Caco-2 (cell line): ENCODE results near the gene GAB2. TPM values are rescaled to one million over a fixed set of nuclear protein-coding genes. Genes with fewer than 3 reads are reported as not detected.

ENCODE experiments used
- BruUV-seq: library from RNA; stranded (reverse); fragments of 400-500 nt; replicated peaks from 2 replicates; lab custom pipeline; 2021; lab: Mats Ljungman, UMichigan
- CTCF ChIA-PET: fragments of 300-600 bp; sonication (Branson Sonifier 250); formaldehyde crosslinking; loops from one replicate; lab custom pipeline; 2022; ENCODE audit warnings: antibody characterized with exemption; lab: Charles Lee
- POLR2A ChIA-PET: fragments of 300-600 bp; sonication (Branson Sonifier 250); formaldehyde crosslinking; loops from one replicate; lab custom pipeline; 2022; ENCODE audit warnings: antibody characterized with exemption; lab: Charles Lee
- DNase-seq, 2 experiments: peaks; one replicate each; pipeline versions ENCODE4 v3.0.0 to v3.0.0-alpha.2; 2020 to 2022
- H3K27me3 ChIP-seq: replicated peaks from 2 replicates; pipeline ENCODE4 v1.6.0; 2011; ENCODE audit warnings: low read length; ENCODE audit not compliant: control insufficient read depth, insufficient read depth
- H3K36me3 ChIP-seq: 2 replicates; pipeline ENCODE4 v1.5.1; 2011; ENCODE audit warnings: low read length; ENCODE audit not compliant: control insufficient read depth, insufficient read depth
- H3K4me1 ChIP-seq: fragments of 250-450 bp; sonication (Bioruptor Pico); 2 replicates; pipeline ENCODE4 v1.5.1; 2020; ENCODE audit warnings: mild to moderate bottlenecking
- H3K4me3 ChIP-seq: 2 replicates; pipeline ENCODE4 v1.5.1; 2011; ENCODE audit warnings: low read depth, mild to moderate bottlenecking, control low read depth, low read length
- H3K9me3 ChIP-seq: fragments of 250-450 bp; sonication (Bioruptor Pico); 2 replicates; pipeline ENCODE4 v1.5.1; 2020; ENCODE audit warnings: mild to moderate bottlenecking, moderate library complexity
- H3K27ac Mint-ChIP-seq: one replicate; pipeline ENCODE4 v1.8.0; 2022; ENCODE audit warnings: mixed read lengths; ENCODE audit not compliant: unreplicated experiment
- H3K27me3 Mint-ChIP-seq: one replicate; pipeline ENCODE4 v1.8.0; 2022; ENCODE audit warnings: mixed read lengths; ENCODE audit not compliant: insufficient read depth, unreplicated experiment
- H3K36me3 Mint-ChIP-seq: one replicate; pipeline ENCODE4 v1.8.0; 2022; ENCODE audit warnings: mild to moderate bottlenecking, mixed read lengths; ENCODE audit not compliant: insufficient read depth, unreplicated experiment
- H3K4me1 Mint-ChIP-seq: one replicate; pipeline ENCODE4 v1.8.0; 2022; ENCODE audit warnings: low read depth, mixed read lengths; ENCODE audit not compliant: unreplicated experiment
- H3K4me3 Mint-ChIP-seq: one replicate; pipeline ENCODE4 v1.8.0; 2022; ENCODE audit warnings: mild to moderate bottlenecking, moderate library complexity, mixed read lengths; ENCODE audit not compliant: unreplicated experiment
- H3K9me3 Mint-ChIP-seq: one replicate; pipeline ENCODE4 v1.8.0; 2022; ENCODE audit warnings: mixed read lengths; ENCODE audit not compliant: unreplicated experiment
- intact Hi-C: fragments of 100-400 bp; cut with micrococcal nuclease; formaldehyde crosslinking; loops from one replicate; pipeline ENCODE4 v1.10.0; 2022; ENCODE audit not compliant: unreplicated experiment
- total RNA-seq: library from RNA; stranded (reverse); gene quantifications from 2 replicates; pipeline ENCODE4 v1.2.3, GENCODE V29; 2022
- TF ChIP-seq, protein P1 (sequence below), 2 experiments: fragments of 200-600 bp in 1 of 2; IDR thresholded peaks; 1 replicate in 1 of 2; 2 replicates in 1 of 2; pipeline versions ENCODE4 v1.5.1 to v1.8.0; 2011 to 2022; ENCODE audit warnings: antibody characterized with exemption in 1 of 2, control low read depth in 1 of 2, inconsistent platforms in 1 of 2, low read depth in 1 of 2, low read length in 1 of 2, mild to moderate bottlenecking in 1 of 2, moderate library complexity in 1 of 2; ENCODE audit not compliant: insufficient read depth in 1 of 2, severe bottlenecking in 1 of 2, unreplicated experiment in 1 of 2

Gene GAB2
- total RNA-seq, 1 experiment from 2014 or later = 67.3 TPM

GRCh38 chr11:78327945-78328344, 89.7 kb downstream of the GAB2 start:
- BruUV-seq = no TSS peak
- Mint-ChIP-seq H3K27ac (no peak overlapping the region), H3K4me1 (peaks cover 14% of the 10 kb centered on the region), H3K4me3 (no peak overlapping the region), H3K36me3 (peaks cover 8% of the 10 kb centered on the region), H3K9me3 (no peaks in the 10 kb centered on the region), H3K27me3 (no peaks in the 10 kb centered on the region)
- intact Hi-C loops = no loop called here
- ChIA-PET POLR2A (no interaction called here), CTCF (no interaction called here)
- Histone ChIP-seq H3K36me3 (no peaks in the 10 kb centered on the region), H3K9me3 (no peaks in the 10 kb centered on the region), H3K27me3 (no peaks in the 10 kb centered on the region), H3K4me3 (no peak overlapping the region), H3K4me1 (peaks cover 7% of the 10 kb centered on the region)
- DNase-seq = no peak
- TF ChIP-seq, protein P1, sequence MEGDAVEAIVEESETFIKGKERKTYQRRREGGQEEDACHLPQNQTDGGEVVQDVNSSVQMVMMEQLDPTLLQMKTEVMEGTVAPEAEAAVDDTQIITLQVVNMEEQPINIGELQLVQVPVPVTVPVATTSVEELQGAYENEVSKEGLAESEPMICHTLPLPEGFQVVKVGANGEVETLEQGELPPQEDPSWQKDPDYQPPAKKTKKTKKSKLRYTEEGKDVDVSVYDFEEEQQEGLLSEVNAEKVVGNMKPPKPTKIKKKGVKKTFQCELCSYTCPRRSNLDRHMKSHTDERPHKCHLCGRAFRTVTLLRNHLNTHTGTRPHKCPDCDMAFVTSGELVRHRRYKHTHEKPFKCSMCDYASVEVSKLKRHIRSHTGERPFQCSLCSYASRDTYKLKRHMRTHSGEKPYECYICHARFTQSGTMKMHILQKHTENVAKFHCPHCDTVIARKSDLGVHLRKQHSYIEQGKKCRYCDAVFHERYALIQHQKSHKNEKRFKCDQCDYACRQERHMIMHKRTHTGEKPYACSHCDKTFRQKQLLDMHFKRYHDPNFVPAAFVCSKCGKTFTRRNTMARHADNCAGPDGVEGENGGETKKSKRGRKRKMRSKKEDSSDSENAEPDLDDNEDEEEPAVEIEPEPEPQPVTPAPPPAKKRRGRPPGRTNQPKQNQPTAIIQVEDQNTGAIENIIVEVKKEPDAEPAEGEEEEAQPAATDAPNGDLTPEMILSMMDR (IDR thresholded peaks at IDR 0.05; ENCODE audit: insufficient read depth in 1 of 2, low read depth in 1 of 2, low read length in 1 of 2, severe bottlenecking in 1 of 2, unreplicated experiment in 1 of 2) = no peak

GRCh38 chr11:78325274-78325781, 92.3 kb downstream of the GAB2 start:
- BruUV-seq = no TSS peak
- POLR2A ChIA-PET = no interaction called here
- Histone ChIP-seq H3K4me1 (no peaks in the 10 kb centered on the region), H3K36me3 (no peaks in the 10 kb centered on the region), H3K4me3 (no peak overlapping the region), H3K9me3 (no peaks in the 10 kb centered on the region), H3K27me3 (no peaks in the 10 kb centered on the region)
- H3K4me3 Mint-ChIP-seq = no peak overlapping the region
- no peaks in the 10 kb centered on the region for H3K27me3 Mint-ChIP-seq
- TF ChIP-seq, protein P1 (IDR thresholded peaks at IDR 0.05; ENCODE audit: insufficient read depth in 1 of 2, low read depth in 1 of 2, low read length in 1 of 2, severe bottlenecking in 1 of 2, unreplicated experiment in 1 of 2) = no peak
- intact Hi-C loops = no loop called here
- no peak overlapping the region for H3K27ac Mint-ChIP-seq
- CTCF ChIA-PET = no interaction called here
- no peaks in the 10 kb centered on the region for H3K4me1 Mint-ChIP-seq
- no peak for DNase-seq
- H3K36me3 Mint-ChIP-seq = peaks cover 8% of the 10 kb centered on the region
- H3K9me3 Mint-ChIP-seq = no peaks in the 10 kb centered on the region

DNA sequence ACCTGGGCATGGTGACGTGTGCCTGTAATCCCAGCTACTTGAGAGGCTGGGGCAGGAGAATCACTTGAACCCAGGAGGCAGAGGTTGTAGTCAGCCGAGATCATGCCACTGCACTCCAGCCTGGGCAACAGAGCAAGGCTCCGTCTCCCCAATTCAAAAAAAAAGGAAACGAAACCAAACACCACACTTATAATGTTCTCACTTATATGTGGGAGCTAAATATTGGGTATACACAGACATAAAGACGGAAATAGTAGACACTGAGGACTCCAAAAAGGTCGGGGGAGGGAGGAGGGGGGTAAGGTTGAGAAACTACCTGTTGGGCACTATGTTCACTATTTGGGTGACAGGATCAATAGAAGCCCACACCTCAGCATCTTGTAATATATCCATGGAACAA, 94.3 kb downstream of the GAB2 start:
- Histone ChIP-seq H3K9me3 (no peaks in the 10 kb centered on the region), H3K4me3 (no peak overlapping the region), H3K4me1 (no peaks in the 10 kb centered on the region), H3K27me3 (no peaks in the 10 kb centered on the region), H3K36me3 (no peaks in the 10 kb centered on the region)
- Mint-ChIP-seq H3K36me3 (peaks cover 8% of the 10 kb centered on the region), H3K27me3 (no peaks in the 10 kb centered on the region), H3K27ac (no peak overlapping the region), H3K4me3 (no peak overlapping the region), H3K4me1 (no peaks in the 10 kb centered on the region), H3K9me3 (no peaks in the 10 kb centered on the region)
- ChIA-PET POLR2A (no interaction called here), CTCF (no interaction called here)
- DNase-seq = no peak
- TF ChIP-seq, protein P1 (IDR thresholded peaks at IDR 0.05; ENCODE audit: insufficient read depth in 1 of 2, low read depth in 1 of 2, low read length in 1 of 2, severe bottlenecking in 1 of 2, unreplicated experiment in 1 of 2) = no peak
- intact Hi-C loops = no loop called here
- BruUV-seq = no TSS peak
